T-helper 22 cell (primary cell): Measurements from ENCODE around the gene OIT3.

Experiments used
- DNase-seq: peaks from one replicate; pipeline ENCODE4 v3.0.0-alpha.2; 2020; ENCODE audit warnings: low read depth

OIT3 gene

DNA sequence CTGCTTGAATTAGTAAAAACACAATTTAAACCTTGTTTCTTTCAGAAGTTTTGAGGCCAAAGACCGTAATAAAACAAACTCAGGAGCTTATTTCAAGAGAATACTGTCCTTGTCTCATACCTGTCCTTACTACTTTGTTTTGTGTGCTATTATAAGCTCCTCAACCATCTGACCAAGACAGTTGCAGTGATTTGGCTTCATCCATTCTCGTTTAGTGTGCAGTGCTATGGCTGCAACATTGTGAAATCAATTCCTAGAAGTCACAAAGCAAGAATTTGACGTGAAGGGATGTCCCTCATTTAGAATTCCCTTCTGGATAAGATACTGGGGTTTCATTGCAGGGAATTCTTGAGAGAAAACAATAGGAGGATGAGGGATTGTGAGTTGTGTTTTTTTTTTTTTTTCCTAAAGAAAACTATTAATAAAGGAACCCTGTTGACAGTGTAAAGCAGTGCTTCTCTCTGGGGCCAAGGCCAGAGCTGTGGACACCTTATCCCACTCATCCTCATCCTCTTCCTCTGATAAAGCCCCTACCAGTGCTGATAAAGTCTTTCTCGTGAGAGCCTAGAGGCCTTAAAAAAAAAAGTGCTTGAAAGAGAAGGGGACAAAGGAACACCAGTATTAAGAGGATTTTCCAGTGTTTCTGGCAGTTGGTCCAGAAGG, at the start of gene OIT3:
TSS of gene OIT3 (plus strand) at position 604 of the 663 bp plus-strand sequence. CDS start 60 bp downstream, outside the sequence.
- DNase-seq, result no peak

DNA sequence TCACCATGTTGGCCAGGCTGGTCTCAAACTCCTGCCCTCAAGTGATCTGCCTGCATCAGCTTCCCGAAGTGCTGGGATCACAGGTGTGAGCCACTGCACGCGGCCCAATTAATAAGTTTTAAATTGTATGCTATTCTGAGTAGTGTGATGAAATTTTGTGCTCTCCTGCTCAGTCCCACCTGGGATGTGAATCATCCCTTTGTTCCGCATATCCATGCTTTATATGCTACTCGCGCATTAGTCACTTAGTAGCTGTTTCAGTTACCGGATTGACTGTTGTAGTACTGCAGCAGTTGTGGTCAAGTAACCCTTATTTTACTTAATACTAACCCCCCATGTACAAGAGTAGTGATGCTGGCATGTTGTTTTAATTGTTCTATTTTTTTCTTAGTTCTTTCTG, 47.3 kb upstream of the OIT3 start:
- no peak for DNase-seq

DNA sequence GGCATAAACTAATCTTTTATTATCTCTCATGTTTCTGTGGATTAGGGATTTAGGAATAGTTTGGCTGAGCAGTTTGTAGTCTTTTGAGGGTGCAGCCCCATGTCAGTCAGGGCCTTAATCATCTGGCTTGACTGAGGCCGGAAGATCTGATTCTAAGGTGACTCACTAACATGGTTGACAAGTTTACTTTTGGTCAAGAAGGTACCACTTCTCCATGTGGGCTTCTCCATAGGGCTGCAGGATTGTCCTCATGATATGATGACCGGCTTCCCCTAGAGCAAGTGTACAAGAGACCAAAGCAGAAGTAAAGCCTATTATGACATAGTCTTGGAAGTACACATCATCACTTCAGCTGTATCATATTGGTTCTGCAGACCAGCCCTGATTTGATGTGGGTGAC, 45.9 kb upstream of the OIT3 start:
- DNase-seq, result no peak

DNA sequence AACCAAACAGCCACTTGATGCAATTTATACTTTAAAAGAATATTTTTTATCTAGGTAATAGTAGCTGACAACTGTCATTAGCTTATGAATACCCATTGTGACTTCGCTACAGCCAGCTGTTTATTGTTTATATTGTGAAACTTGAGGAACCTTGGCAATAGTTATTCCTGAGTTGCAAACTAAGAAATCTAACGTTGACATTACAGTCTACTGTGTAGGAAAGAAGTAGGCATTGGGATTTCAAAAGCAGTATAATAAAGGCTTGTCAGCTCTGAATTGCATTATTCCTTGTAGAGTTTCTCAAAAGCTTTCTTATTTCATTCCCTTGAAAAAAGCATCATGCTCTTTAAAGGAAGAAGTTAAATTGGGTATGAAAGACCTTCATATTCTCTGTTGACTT, 42.7 kb upstream of the OIT3 start:
- DNase-seq, result no peak

- no peak for DNase-seq
Observed at GRCh38 chr10:72851509-72851908, 42.0 kb upstream of the OIT3 start.

GRCh38 chr10:72852508-72852907, 41.0 kb upstream of the OIT3 start:
- DNase-seq, result no peak

DNA sequence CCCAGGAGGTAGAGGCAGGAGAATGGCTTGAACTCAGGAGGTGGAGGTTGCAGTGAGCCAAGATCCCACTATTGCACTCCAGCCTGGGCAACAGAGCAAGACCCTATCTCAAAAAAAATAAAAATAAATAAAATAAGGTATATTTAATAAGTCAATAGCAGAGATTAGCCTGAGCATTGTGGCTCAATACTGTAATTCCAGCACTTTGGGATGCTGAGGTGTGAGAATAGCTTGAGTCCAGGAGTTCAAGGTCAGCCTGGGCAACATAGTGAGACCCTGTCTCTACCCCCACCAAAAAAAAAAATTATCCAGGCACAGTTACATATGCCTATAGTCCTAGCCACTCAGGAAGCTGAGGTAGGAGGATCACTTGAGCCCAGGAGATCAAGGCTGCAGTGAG, 38.4 kb upstream of the OIT3 start:
- no peak for DNase-seq

- DNase-seq, result no peak
Observed at GRCh38 chr10:72855790-72856189, 37.7 kb upstream of the OIT3 start.

- no peak for DNase-seq
Observed at GRCh38 chr10:72858067-72858466, 35.5 kb upstream of the OIT3 start.

DNA sequence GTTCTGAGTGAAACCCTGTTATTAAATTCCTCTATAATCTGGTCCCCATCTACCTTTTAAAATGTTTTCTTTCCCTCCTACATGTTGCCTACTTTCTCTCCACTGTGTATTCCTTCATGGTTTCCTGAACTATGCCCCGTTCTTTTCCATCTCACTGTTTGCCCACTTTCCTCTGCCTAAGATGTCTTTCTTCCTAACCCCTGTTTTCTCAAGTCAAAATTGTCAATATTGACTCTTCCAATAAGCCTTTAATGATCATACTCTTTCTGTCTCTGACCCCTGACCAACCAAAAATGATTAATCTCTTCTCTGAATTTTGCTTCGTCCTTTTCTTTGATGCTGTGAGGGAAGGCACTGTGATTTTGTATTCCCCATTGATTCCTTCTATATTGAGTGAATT, 30.6 kb upstream of the OIT3 start:
- no peak for DNase-seq

DNA sequence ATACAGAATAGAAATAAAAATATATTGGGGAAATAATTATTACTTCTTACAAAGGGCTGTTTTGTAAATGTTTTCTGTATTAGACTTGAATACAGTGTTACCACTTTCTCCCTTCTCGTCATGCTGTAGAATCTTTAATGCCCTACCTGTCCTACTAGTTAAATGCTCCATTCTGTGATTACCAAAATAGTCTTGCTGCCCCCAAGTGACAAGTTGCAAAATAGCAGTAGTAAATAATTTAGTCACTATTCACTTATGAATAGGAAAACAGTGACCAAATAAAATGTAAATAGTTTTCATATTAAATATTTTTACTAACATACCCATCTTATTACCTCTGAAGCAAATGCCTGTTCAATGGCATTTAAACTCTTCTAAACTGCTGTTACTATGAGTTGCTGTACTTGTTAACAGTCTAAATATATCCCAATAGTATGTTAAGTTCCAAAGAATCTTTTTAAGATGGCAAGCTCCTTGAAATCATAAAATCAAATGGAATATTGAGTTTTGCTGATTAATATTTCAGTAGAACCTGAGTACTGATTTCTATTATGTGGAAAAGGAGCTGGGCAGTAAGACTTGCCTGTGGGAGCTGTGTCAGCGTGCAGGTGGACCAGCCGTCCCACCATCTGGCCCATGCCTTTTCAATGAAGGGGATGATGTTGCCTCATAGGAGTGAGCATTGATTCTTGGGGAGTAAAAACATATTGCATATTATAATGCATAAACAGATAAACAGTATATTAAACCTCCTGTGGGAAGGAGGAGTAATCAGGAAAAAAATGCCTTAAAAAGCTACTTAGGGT, 18.1 kb upstream of the OIT3 start:
- no peak for DNase-seq

DNA sequence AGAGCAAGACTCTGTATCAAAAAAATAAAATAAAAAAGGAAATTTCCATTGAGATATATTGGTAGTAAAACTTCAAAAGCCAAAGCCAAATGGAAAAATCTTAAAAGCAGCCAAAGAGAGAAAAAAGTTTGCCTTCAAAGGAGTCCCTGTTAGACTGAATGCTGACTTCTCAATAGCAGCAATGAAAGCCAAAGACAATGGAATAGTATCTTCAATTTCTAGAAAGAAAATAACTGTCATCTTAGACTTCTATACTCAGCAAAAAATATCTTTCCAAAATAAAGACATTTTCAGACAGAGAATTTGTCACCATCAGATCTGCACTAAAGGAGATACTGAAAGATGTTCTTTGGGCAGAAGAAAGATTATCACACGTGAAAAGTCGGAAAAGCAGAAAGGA, 14.3 kb upstream of the OIT3 start:
- no peak for DNase-seq

DNA sequence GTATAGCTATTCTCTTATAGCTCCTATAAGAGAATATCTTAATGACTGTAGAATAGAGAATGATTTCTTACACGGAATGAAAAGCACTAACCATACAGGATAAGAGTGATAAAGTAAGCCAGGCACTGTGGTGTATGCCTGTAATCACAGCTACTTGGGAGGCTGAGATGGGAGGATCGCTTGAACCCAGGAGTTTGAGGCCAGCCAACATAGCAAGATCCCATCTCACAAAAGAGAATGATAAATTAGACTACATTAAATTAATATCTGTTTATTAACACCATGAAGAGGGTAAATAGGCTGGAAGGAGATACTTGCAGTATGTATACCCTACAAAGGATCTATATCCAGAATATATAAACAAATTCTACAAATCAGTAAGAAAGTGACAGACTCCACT, 12.2 kb upstream of the OIT3 start:
- no peak for DNase-seq

DNA sequence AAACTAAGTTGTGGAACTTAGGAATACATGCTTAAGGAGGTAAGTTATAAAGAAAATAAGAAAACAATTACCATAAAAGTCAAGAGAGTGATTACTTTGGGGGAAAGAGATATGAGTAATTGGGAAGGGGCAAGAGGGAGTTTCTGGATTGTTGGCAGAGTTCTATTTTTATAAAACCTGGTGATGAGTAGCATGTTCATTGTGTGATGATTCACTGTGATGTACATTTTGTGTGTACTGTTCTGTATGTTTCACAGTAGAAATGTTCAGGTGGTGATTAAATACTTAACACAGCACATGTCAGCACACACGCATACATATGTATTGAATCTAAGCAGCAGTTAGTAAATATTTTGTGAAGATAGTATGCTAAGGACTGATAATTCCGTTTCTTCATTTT, 9.7 kb upstream of the OIT3 start:
- DNase-seq, result no peak

DNA sequence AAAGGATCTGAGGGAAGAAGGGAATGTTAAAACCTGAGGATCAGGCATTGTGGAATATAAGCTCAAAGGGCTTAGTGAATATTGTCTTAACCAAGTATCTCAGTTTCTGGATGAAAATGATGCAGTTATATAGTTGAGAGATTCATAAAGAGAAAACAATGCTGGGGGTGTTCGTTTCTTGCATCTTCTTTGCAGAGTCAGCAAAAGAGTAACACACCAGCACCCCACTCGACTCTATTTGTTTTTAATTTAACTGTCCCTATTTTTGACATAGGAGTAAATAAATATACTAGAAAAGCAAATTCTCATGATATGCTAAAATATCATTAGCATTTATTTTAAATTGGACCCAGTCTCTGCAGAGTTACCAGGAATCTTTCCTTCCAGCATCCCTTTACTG, 7.6 kb upstream of the OIT3 start:
- DNase-seq, result no peak

GRCh38 chr10:72886621-72887020, 6.9 kb upstream of the OIT3 start:
- DNase-seq, result no peak

GRCh38 chr10:72887043-72887442, 6.5 kb upstream of the OIT3 start:
- DNase-seq, result no peak

DNA sequence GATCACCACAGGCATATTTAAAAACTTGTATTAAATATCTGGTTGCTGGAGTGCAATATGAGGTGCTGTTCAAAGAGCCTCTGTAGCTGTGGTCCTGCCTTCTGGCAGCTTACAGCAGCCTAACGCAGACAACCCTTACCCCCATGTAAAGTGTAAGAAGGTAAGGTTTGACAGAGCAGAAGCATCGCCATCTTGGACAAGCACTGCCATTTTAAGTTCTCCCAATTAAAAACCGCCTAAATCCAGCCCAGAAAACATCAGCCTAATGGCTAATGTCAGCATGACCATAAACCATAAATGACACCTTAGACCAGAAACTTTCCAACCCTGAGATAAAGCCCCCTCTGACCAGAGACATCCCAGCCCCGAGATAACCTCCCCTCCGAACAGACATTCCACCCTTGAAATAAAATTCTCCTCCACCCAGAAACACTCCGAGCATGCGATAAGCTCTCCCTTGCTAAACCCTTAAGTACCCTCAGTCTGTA, 5.3 kb upstream of the OIT3 start:
- DNase-seq, result no peak

DNA sequence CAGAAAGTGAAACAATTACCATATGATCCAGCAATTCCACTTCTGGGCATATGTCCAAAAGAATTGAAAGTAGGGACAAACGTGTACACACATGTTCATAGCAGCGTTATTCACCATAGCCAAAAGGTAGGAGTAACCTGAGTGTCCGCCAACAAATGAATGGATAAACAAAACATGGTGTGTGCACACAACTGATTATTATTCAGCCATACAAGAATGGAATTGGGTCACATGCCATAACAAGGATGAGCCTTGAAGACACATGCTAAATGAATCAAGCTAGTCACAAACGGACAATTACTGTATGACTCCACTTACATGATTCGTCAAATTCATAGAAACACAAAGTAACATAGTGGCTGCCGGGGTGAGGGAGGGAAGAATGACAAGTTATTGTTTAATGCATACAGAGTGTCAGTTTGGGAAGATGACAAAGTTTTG, 4.1 kb upstream of the OIT3 start:
- DNase-seq, result no peak

DNA sequence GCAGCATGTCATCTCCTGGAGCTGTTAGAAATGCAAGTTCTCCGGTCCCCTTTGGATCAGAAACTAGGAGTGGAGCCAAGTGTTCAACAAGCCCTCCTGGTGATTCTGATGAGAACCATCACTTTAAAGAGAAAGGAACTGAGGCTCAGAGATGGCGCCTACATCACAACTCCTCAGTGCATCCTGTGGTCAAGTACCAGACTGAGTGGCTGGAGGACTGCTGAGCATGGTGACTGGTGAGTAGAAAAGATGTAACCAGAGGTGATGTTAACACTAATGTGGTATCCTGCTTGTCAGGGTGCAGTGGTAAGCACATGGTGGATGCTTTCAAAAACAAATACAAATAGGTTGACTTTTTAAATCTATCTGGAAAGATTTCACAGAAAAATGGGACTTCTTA, 3.5 kb upstream of the OIT3 start:
- DNase-seq, result no peak

- no peak for DNase-seq
Observed at GRCh38 chr10:72895236-72895850, 1.8 kb downstream of the OIT3 start.

DNA sequence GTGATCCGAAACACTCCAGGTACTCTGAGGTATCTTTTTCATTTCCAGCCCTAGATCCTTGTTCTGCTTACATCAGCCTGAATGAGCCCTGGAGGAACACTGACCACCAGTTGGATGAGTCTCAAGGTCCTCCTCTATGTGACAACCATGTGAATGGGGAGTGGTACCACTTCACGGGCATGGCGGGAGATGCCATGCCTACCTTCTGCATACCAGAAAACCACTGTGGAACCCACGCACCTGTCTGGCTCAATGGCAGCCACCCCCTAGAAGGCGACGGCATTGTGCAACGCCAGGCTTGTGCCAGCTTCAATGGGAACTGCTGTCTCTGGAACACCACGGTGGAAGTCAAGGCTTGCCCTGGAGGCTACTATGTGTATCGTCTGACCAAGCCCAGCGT, 5.1 kb downstream of the OIT3 start:
- DNase-seq, result no peak

DNA sequence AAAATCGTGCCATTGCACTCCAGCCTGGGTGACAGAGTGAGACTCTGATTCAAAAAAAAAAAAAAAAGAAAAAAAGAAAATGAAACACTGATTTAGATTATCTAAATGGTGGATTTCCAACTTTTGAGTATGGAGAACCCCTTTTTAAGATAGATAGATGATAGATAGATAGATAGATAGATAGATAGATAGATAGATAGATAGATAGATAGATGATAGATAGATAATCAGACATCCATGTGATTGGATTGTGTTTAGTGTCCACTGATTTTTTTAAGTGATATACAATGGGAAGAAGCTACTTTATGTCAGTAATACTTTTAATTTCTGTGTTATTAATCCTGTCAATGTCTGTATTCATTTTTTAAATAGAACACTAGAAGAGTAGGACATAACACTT, 6.0 kb downstream of the OIT3 start:
- no peak for DNase-seq
